ENCODE data around the gene RPS27A.

RPS27A gene

DNA sequence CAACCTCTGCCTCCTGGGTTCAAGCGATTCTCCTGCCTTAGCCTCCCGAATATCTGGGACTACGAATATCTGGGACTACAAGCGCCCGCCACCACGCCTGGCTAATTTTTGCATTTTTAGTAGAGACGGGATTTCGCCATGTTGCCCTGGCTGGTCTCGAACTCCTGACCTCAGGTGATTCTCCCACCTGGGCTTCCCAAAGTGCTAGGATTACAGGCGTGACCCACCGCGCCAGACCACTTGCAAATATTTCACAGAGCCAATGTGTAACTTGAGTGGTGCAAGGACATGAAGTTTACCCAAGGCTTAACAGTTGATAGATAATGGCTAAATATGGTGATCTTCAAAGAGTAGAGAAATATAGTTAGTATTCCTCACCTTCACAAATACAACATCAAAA is 50.6 kb downstream of the RPS27A start:
- Mint-ChIP-seq H3K27ac (ENCODE audit: low read depth) (peak overlapping the region; percentile 95), H3K36me3 (ENCODE audit: insufficient read depth) (peaks cover 9% of the 10 kb centered on the region), H3K4me3 (peak overlapping the region; percentile 89), H3K9me3 (no peaks in the 10 kb centered on the region), H3K27me3 (no peaks in the 10 kb centered on the region), H3K4me1 (peaks cover 9% of the 10 kb centered on the region)
- DNase-seq (ENCODE audit: low spot score in 2 of 2) (no peak), ATAC-seq (replicated peaks; ENCODE audit: extremely low read depth, poor library complexity, severe bottlenecking) (no peak)

All from central memory CD8-positive, alpha-beta T cell (primary cell).